Endothelial cell of umbilical vein (primary cell): Measurements from ENCODE around the gene FILIP1L.

Source experiments
- EZH2 ChIP-seq: IDR thresholded peaks from 2 replicates; pipeline ENCODE4 v1.6.1; 2012; ENCODE audit warnings: borderline replicate concordance, low read depth, mild to moderate bottlenecking, moderate library complexity, low read length, inconsistent platforms; ENCODE audit not compliant: severe bottlenecking
- POLR2A ChIP-seq: IDR thresholded peaks from 2 replicates; pipeline ENCODE4 v1.6.1; 2012; ENCODE audit warnings: low read depth, mild to moderate bottlenecking, control low read depth, low read length
- TF ChIP-seq, protein P1 (sequence below), 2 donors: IDR thresholded peaks; 1 replicate in 1 of 2; 2 replicates in 1 of 2; pipeline ENCODE4 v1.5.1; 2011; ENCODE audit warnings: low read length in 2 of 2, mild to moderate bottlenecking in 2 of 2, moderate library complexity in 2 of 2, control low read depth in 1 of 2, inconsistent platforms in 1 of 2, low read depth in 1 of 2; ENCODE audit not compliant: insufficient read depth in 1 of 2; ENCODE audit errors: extremely low read depth in 1 of 2

- TF ChIP-seq, protein P1, sequence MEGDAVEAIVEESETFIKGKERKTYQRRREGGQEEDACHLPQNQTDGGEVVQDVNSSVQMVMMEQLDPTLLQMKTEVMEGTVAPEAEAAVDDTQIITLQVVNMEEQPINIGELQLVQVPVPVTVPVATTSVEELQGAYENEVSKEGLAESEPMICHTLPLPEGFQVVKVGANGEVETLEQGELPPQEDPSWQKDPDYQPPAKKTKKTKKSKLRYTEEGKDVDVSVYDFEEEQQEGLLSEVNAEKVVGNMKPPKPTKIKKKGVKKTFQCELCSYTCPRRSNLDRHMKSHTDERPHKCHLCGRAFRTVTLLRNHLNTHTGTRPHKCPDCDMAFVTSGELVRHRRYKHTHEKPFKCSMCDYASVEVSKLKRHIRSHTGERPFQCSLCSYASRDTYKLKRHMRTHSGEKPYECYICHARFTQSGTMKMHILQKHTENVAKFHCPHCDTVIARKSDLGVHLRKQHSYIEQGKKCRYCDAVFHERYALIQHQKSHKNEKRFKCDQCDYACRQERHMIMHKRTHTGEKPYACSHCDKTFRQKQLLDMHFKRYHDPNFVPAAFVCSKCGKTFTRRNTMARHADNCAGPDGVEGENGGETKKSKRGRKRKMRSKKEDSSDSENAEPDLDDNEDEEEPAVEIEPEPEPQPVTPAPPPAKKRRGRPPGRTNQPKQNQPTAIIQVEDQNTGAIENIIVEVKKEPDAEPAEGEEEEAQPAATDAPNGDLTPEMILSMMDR (IDR thresholded peaks at IDR 0.05; ENCODE audit: extremely low read depth in 1 of 2, insufficient read depth in 1 of 2, low read depth in 1 of 2, low read length in 2 of 2), result no peak
- no peak for TF ChIP-seq EZH2
- TF ChIP-seq POLR2A, result no peak
Measured at GRCh38 chr3:100004931-100005330, 109.4 kb downstream of the FILIP1L start.
